GM18511 (cell line): ENCODE data around the gene MEDAG.

Experiments
- ATAC-seq: cut with Tn5 transposase; IDR thresholded peaks from one replicate; pipeline ENCODE4 v1.9.1; 2021; ENCODE audit warnings: mild to moderate bottlenecking, moderate library complexity; ENCODE audit not compliant: unreplicated experiment

MEDAG gene

DNA sequence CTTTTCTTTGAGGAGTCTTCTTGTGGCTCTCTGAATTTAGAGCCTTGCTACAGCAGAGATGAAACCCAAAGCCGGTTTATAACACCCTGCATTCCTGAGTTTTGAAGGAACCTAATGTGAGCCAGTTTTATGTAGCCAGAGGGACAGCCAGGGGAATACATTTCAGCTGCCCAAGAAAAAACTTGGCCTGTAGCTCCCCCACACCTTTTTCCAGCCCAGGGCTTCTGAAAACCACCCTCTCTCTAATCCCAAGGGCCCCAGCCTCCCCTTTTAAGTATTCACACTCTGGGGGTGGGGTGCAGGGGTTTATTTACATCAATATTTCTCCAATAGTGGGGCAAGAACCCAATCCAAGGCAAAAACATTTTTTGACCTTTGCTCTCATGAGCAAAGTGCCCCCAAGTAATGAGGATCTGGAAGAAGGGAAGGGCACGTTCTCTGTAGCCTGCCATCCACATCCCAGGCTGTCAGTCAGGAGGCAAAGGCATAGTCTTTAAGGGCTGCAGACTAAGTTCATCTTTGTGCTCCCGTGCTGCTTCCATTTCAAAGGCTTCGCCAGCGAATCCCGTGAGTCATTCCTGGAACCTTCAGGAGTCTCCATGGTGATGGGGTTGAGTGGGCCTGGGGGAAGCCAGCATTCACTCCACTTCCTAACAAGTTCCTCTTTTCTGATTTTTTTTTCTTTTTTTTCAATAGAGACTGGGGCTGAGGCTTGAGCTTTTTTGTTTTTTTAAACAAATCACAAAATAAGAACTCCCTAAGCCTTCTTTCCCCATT, 33.2 kb upstream of the MEDAG start:
- no peak for ATAC-seq

DNA sequence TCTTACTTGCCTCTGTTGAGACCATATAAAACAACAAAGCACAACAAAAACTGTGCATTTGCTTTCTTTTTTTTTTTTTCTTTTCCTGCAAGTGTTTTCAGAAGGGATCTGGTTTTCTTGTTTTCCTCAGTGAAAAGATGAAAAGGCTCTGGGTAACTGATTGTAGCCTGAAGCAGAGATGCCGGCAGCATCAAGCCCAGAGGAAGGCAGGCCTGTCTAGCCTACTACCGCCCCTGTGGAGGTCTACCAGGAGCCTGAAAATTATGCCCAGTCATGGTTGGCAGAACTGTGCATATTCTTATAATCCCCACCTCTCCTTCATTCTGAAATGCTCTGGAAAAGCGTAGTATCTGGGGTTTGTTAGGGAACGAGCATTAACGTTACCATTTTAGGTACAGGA, 32.6 kb upstream of the MEDAG start:
- ATAC-seq: no peak

DNA sequence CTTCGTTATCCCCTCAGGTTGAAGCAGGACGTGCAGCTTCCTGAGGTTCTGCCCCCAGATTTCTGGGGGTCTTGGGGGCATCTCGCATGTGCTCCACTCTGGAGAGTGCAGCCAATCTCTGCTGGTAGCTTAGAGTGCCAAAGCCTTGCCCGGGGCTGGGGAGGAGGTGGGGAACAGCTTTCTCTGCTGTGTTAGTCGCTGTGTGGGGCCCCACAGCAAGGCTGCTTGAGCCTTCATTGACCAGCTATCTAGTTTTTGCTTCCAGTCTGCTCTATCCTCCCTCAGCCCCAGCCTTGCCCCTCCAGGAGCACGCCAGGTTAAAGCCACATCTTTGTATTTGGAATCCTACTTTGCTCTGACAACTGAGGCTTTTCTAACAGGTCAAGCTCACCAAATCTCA, 32.0 kb upstream of the MEDAG start:
- ATAC-seq: no peak

DNA sequence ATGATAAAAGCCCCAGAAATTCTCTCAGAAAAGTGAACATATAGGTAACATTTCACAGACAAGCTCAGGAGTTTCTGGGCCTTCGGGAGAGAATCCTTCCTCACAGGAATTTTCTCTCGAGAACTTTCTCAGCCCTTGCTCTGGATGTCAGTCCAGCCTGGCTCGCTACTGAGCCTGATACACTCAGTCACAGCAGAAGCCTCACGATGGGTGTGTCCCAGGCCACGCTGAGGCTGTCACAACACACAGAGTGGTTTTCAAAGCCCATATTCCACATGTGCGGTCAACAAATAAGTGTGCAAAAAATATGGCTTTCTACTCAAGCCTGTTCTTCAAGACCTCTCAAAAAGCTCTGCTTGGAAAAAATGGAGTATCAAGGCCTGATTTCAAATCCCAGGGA, 31.5 kb upstream of the MEDAG start:
- no peak for ATAC-seq

DNA sequence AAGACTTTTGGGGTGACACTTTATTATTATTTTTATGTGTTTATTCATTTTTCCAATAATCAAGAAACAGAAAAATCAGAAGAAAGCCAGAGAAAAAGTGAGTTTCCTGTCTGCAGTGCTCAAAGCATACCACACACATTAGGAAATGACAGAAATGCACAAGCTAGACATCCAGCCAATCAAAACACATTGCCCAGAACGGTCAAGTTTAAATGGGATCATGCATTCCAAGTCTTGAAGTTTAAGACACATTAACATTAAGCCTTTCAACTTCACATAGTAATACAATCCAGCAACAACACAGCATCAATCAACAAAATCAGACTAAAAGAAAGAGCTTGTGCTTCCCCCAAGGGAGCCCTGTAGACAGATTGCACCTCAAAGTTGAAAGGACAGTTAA, 28.7 kb upstream of the MEDAG start:
- no peak for ATAC-seq

DNA sequence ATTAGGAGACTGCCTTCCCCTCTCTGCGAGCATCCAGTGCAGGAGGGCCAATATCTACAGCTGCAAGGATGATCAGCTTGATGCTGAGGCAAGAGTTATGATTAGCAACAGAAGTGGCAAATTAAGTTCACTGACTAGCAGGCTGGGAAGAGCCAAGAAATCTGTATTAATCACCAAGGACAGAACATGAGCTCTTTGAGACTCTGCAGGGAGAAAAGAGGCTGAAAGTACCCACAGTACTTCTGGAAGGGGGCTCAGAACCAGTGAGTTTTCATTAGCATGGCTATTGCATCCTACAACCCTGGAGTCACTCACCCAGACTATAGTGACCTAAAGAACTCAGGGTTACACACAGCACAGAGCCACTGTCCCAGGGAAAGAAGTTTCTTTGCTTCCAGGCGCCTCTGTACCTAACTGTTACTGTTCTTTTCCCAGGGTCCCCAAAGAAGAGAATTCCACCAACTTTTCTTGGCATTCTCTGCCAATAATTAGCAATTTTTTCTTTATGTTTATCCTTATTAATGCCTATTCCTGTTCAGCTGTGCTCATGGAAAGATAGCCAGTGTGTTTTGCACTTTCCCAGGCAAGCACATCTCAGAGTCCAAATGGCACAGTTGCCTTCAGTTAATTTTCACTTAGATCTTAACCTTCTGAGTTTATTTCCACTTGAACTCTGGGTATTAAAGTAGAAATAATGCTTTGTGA, 25.8 kb upstream of the MEDAG start:
- no peak for ATAC-seq

DNA sequence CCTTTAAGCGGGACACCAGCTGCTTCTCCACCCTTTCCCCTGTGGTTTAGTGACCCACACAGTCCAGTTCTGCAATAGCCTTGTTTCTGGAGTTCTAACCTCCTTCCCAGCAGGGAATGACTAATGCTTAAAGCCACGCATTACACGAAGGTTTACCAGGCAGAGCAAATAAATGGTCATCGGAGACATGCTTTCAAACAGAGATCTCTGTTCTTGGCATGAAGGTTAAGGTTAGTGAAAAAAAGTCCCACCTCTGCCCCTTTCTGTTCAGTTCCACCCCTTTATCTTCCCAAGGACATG, 25.3 kb upstream of the MEDAG start:
- ATAC-seq: no peak

DNA sequence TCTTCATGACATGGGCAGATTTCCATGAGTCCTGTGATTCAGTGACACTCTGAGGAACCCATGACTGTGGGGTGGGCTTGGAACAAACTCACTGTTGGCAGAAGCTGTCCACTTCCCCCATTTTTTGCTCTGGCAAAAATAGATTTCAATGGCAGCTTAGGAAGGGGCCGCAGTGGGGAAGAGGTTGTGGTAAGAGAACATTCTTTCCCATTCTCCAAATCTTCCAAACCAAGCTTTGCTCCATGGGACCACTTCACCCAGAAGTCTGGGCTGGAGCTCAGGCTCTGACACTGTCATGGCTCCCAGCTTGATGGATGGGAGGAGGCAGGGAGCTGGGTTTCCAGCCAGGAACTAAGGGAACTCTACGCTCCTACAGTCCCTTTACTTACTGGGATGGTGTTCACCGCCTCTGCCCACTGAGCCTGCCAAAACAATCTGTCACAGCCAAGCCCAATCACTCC, 24.9 kb upstream of the MEDAG start:
- ATAC-seq: no peak

DNA sequence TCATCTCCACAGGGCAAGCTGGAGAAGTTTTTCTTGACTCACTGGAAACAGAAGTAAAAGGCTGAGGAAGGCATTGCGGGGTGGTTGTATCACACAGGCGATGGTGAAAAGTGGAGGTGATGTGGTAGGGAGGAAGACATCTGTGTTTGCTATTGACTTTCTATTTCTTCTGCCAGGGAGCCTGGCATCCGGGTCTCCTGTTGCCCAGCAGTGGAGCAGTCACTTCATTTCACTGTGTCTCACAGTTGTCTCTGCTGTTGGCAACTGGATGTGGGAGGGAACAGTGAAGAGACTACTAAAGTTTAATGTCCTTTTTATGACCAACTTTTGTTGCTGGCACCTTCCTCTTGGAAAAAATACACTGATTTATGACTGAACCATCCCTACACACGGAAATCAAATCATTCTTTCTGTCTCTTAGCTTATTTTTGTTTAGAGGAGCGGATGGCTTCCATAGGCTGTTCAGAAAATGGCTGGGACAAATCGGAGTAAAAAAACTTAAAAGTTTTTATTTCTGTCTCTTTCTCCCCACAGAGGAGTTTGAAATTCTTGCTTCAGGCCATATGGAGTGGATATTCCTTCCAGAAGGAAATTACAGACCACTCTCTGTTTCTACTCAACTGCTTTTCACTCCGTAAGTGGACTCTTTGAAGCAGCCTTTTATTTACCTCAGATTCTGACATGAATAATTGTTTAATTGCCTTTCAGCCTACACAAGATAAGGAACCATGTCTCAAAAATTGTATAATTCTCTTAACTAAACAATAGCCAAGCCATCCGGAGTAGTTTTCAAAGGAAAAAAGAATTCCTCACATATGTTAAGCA, 23.8 kb upstream of the MEDAG start:
- ATAC-seq: no peak

DNA sequence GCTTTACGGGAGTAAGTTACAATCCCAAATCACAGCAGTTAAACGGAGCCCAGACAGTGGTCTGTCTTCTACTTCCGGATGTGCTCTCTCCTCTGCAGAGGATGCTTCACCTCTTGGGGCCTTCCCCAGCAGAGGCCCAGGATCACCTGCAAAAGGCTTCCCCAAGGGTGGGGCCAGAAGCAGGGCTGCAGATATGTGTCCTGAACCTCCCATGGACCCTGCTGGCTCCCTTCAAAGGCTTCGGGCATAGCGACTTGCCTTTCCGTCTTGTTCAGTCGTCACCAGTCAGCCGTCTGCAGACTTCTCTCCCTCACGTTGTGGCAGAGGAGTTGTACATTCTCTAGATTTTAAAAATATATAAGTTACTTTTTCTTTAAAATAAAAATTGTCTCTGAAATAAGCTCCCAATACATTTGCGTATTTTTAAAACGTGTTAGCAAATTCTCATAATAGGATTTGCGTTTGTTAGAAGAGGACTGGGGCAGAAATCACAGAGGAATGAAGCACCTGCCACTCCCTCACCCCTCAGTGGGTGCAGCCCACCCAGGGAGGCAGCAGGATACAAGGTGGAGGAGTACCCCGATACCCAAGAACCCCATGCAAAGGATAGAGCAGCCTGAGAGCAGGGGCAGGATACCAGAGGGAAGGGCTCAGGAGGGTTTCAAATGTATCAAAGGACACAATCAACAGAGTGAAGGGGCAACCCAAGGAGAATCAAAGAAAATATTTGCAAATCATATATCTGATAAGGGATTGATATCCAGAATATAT, 22.9 kb upstream of the MEDAG start:
- ATAC-seq: no peak

DNA sequence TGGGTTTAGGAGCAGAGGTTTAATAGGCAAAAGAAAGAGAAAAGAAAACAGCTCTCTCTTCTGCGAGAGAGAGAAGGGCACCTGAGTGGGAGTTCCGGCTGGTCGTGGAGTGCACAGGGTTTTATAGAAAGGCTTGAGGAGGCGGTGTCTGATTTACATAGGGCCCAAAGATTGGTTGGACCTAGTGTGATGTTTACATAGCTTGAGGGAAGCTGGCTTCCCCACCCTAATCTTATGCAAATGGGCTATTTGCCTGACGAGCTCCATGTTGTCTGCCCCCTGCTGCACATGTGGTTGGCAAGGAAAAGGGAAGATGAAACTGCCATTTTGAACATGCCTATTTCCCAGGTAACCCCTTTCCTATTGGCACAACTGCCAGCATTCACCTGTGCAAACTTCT, 21.5 kb upstream of the MEDAG start:
- ATAC-seq: no peak

DNA sequence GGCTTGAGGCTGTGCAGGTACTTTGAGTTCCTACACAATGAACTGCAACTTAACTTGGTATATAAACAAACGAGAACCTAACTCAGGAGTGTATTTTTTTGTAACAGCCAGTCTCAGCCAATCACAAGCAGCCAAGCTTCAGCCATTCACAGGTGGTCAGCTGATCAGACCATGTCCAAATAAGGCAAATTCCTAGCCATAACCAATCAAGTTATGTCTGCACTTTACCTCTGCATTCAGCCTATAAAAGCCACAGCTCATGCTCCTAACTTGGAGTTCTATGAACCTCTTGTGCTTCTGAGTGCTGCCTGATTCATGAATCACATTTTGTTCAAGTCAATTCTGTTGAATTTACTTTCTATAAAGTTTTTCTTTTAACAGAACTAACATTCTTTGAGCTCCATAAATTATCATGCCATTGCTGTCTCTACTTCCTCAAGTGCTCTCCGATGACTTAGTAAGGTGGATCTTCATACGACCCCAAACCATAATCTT, 16.8 kb upstream of the MEDAG start:
- ATAC-seq: no peak

DNA sequence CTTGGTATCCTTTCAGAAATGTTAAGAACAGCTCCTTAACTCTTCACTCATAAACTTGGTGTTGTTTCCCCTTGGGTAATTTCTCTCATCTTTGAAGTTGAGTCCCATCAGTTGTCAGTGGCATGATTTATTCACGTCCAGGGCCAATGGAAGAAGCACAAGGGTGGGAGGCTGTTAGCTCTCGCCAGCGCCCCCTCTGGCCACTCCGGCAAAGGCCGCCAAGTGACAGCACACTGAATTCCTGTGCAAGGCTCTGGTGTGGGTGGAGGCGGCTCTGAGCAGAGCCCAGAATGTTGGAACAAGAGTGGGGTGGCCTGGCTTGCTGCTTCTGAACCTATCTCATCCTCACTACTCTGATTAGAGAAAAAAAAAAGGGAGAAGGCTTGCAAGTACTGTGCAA, 13.1 kb upstream of the MEDAG start:
- no peak for ATAC-seq

DNA sequence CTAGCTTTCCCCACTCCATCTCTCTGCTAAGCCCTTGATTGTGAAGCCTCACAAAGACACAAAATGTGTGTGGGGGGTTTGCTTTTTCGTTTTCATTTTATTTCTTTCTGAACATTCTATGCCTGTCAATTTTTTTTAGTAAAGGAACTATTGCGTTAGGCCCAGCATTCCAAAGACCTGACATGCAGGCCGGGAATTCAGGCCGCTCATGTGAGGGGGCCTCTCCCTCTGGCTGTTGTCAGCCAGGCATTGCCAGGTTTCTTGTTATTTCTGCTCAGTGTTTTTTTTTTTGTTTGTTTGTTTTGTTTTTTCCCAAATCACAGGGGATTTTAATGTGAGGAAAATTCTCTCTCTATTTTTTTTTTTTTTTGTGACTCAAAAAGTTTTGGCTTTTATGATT, 10.3 kb upstream of the MEDAG start:
- ATAC-seq: no peak

DNA sequence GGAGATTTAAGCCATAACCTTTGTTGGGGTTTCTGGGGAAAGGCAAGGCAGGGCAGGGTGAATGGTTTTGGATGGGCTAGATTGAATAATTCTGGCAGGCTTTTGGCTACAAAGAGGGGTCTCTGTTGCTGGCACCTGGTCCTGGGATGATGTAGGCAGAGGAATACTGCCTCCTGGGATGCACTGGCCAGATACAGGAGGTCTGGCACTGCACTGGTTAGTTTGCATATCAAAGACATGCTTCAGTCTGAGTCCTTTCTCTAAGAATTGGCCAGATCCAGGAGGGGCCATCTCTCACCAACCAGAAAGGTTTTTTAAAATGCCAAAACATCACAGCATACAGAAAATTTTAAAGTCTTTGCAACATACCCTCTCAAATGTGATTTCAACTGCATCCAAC, 8.0 kb upstream of the MEDAG start:
- ATAC-seq: no peak

DNA sequence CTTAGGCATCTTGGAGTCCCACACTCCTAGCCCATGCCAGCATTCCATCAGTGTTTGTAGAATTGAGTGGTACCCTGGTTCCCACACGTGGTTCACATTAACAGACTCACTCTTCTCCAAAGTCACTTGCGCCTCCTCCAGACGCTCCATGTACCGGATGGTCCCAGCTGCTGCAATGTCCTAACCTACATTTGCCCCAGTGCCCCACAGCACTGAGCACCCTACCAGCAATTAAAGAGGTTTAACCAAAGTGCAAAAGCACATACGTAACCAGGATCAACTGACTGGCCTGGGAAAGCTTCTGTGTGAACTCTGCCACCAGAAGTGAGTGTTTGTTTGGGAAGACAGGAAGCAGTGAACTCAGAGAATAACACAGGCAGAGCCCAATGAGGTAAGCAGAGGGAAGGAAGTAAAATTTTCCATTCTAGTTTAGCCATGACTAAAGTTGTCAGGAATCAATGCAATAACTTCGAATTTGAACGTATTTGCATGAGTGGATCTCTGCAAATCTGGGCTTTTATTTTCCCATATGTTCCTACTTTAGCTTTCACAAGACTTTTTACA, 7.3 kb upstream of the MEDAG start:
- ATAC-seq: no peak

DNA sequence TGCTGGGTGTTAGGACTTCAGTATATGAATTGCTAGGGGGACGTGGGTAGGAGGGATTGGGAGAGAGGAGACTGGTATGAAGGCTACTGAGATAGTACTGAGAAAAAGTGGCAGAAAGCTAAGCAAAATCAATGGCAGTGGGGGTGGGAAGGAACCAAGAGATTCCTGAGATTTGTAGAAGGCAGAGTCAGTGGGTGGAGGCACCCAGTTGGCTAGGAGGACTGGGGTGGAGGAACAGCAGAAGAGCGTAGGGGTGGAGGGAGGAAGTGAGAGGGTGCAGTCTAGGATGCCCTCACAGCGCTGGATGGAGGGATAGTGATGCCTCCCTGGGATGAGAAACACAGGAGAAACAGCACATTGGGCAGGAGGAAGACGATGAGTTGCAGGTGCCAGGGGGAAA, 5.6 kb upstream of the MEDAG start:
- no peak for ATAC-seq

DNA sequence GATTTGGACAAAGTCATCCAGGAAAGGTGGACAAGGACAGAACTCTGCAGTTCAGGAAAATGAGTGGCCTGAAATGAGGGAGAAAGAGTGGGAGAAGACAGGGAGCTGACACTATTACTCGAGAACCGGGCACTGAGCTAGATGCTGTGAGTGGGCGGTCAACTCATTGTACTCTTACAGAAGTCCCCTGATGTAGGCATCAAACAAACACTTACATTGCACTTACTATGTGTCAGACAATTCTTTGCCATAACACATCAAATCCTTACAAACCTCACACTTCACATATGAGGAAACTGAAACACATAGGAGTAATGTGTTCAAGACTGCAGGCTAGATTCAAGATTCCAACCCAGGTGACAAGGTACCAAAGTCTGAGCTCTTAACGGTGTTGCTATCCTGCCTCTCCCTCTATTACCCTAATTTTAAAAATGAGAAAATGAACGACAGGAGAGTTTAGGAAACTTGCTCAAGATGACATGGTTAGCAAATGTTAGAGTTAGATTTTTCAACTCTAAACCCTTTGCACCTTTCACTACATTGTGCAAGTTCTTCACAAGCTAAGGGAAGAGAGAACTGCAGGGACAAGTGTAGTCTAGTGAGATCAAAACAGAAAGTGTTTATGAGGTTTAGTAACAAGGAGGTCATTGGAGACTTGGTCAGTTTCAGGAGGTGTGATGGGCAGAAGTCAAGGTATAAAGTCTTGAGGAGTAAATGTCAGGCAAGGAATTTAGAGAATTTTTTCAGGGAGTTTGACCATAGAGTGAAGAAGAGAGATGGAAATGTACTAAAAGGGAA, 4.9 kb upstream of the MEDAG start:
- ATAC-seq: no peak

DNA sequence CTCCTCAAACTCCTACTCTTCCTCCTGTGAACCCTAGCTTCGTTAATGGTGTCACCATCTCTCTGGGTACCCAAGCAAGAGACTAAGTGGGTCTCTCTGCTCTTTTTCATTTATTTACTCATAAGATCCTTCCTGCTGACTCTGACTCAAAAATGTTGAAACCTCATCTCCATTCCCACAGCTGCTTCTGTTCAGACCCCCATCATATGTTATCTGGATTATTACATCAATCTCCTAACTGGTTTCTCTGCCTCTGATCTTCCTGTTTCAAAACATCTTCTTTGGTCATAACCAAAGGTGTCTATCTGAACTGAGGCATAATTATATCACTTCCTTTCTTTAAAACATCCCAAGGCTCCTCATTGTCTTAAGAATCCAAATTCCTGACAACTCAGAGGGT, 2.0 kb upstream of the MEDAG start:
- no peak for ATAC-seq
